D721Med (cell line): ENCODE measurements around the gene C1orf56.

Source experiments
- DNase-seq: peaks from one replicate; pipeline ENCODE4 v3.0.0; 2011; ENCODE audit warnings: low spot score; ENCODE audit not compliant: insufficient read length
- FAIRE-seq: peaks from 2 replicates; lab custom pipeline; 2011; peaks lifted over from hg19 to GRCh38; lab: Jason Lieb, UNC
- CTCF ChIP-seq: IDR thresholded peaks from 2 replicates; pipeline ENCODE4 v1.5.1; 2012; ENCODE audit warnings: mild to moderate bottlenecking, control low read depth; ENCODE audit not compliant: insufficient read depth; ENCODE audit errors: missing control alignments

C1orf56 gene

DNA sequence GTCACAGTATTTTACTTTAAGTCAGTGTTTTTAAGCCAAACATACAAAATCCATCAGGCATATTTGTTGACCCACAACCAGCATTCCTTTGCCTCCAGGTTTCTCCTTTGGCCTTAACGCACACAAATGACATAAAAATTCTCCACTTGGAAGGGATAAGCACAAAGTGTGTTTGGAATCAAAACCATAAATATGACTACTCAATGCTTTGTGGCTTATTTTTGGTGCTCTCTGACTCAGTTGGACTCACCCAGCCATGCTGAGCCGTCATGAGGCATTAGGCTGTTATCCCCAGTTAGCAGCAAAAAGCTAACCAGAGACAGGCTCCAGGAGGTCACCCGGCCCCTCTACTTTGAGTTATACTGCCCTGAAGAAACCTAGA, 38.4 kb upstream of the C1orf56 start:
- TF ChIP-seq CTCF, result no peak
- FAIRE-seq (no peak), DNase-seq (no peak)

- FAIRE-seq (no peak), DNase-seq (no peak)
- TF ChIP-seq CTCF, result no peak
These were observed 37.7 kb upstream of the C1orf56 start for GRCh38 chr1:151009674-151010345.

GRCh38 chr1:151010346-151010726, 37.2 kb upstream of the C1orf56 start:
- no peak for TF ChIP-seq CTCF
- DNase-seq (no peak), FAIRE-seq (no peak)

DNA sequence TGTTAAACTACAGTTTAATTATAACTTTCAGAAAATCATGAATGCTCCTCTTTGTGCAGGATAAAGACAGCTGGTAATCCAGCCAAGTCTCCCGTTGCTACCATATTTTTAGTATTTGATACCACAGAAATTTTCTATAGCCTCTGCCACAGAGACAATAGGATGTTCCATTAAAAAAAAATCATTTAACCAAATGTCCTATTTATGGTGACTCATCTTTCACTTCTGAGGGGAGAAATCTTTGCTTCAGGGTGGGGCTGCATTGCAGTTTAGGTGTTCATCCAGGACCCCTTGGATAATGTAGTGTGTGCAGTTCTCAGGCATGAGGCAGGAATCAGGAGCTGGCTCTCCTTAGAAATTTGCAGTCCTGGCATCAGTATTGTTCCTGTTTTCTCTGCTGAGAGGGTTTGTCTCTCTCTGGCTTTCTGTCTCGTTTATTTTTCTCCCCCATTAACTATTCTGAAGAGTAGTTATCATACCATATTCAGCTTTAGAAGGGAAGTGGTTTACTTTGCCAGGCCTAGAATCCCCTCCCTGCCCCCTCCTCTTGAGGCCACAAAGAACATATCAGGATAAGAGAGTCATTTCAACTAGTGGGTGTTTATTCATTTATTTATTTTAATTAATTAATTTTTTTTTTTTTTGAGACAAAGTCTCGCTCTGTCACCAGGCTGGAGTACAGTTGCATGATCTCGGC, 36.2 kb upstream of the C1orf56 start:
- no peak for TF ChIP-seq CTCF
- no peak for FAIRE-seq
- DNase-seq, result no peak

DNA sequence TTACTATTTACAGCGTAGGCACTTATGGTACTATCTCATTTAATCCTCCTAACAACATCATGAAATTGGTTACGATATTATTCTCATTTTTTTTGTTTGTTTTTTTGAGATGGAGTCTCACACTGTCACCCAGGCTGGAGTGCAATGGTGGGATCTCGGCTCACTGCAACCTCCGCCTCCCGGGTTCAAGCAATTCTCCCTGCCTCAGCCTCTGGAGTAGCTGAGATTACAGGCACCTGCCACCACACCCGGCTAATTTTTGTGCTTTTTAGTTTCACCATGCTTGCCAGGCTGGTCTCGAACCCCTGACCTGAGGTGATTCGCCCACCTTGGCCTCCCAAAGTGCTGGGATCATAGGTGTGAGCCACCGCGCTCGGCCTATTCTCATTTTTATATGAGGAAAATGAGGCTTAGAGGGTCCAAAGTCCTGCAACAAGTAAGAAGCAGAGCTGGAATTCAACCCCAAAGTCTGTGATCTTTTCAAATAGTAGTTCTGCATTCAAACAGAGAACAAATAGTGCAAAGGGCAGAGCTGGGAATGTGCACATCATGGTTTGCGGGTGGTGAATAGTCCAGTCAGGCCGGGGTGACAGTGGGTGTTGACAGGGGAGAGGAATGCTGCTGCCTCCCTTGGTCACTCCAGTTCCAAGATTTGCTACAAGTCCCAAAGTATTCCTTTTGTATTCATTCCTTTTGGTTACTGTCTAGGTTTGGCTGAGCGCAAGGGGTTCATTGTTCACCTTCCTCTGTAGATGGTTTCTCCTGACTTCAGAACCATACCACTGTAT, 34.7 kb upstream of the C1orf56 start:
- DNase-seq, result no peak
- no peak for FAIRE-seq
- TF ChIP-seq CTCF, result no peak

DNA sequence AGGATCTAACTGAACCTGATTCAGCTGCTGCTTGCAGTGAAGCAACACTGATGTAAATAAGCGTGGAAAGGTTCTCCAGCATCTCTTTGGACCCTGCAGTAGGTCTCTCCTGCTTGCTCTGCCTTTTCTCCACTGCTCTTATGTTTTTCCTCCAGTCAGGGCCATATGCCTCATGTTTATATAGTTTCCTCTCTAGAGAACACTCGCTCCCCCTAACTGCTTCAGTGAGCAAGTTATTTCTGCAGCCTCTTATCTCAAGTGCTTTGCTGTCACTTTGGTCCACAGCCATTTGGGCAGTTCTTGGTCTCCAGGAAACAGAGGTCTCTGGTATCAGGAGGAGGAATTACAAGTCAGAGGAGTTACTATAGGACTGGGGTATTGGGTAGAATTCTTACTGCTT, 34.0 kb upstream of the C1orf56 start:
- DNase-seq (no peak), FAIRE-seq (no peak)
- TF ChIP-seq CTCF, result no peak
